Measurements from ENCODE around the gene RGL2. TPM values are rescaled to one million over a fixed set of nuclear protein-coding genes. Genes with fewer than 3 reads are reported as not detected.
A peak's percentile ranks its signal among the peaks of the same experiment; 100 is the strongest.

The RGL2 gene
- total RNA-seq, 1 donor from 2014 or later = 112 TPM

- Mint-ChIP-seq H3K27me3 (ENCODE audit: low read depth) (no peaks in the 10 kb centered on the region), H3K4me1 (peaks cover 40% of the 10 kb centered on the region), H3K4me3 (peak overlapping the region; percentile 94), H3K36me3 (peaks cover 6% of the 10 kb centered on the region), H3K27ac (peak overlapping the region; percentile 98), H3K9me3 (no peaks in the 10 kb centered on the region)
- peak in 1 of 2 experiments; percentile 58 for DNase-seq (ENCODE audit: low spot score in 2 of 2, unreplicated experiment in 2 of 2)
- TF ChIP-seq CTCF (IDR thresholded peaks at IDR 0.05; ENCODE audit: unreplicated experiment) = no peak
Measured at GRCh38 chr6:33312361-33313104, 13.8 kb upstream of the RGL2 start.

- Mint-ChIP-seq H3K36me3 (peaks cover 14% of the 10 kb centered on the region), H3K27ac (no peak overlapping the region), H3K4me3 (no peak overlapping the region), H3K27me3 (ENCODE audit: low read depth) (no peaks in the 10 kb centered on the region), H3K9me3 (no peaks in the 10 kb centered on the region), H3K4me1 (no peaks in the 10 kb centered on the region)
- TF ChIP-seq CTCF (IDR thresholded peaks at IDR 0.05; ENCODE audit: unreplicated experiment) = no peak
- no peak for DNase-seq (ENCODE audit: low spot score in 2 of 2, unreplicated experiment in 2 of 2)
Measured at GRCh38 chr6:33306356-33306755, 7.6 kb upstream of the RGL2 start.

GRCh38 chr6:33305052-33305451 is 6.3 kb upstream of the RGL2 start:
- H3K4me3 Mint-ChIP-seq = no peak overlapping the region
- TF ChIP-seq CTCF (IDR thresholded peaks at IDR 0.05; ENCODE audit: unreplicated experiment) = no peak
- H3K9me3 Mint-ChIP-seq = no peaks in the 10 kb centered on the region
- peaks cover 4% of the 10 kb centered on the region for H3K4me1 Mint-ChIP-seq
- no peak for DNase-seq (ENCODE audit: low spot score in 2 of 2, unreplicated experiment in 2 of 2)
- H3K27me3 Mint-ChIP-seq (ENCODE audit: low read depth) = no peaks in the 10 kb centered on the region
- H3K36me3 Mint-ChIP-seq = peaks cover 14% of the 10 kb centered on the region
- H3K27ac Mint-ChIP-seq = no peak overlapping the region

GRCh38 chr6:33304216-33304615 is 5.5 kb upstream of the RGL2 start:
- peaks cover 12% of the 10 kb centered on the region for H3K4me1 Mint-ChIP-seq
- DNase-seq (ENCODE audit: low spot score in 2 of 2, unreplicated experiment in 2 of 2) = no peak
- no peak overlapping the region for H3K4me3 Mint-ChIP-seq
- TF ChIP-seq CTCF (IDR thresholded peaks at IDR 0.05; ENCODE audit: unreplicated experiment) = no peak
- no peak overlapping the region for H3K27ac Mint-ChIP-seq
- no peaks in the 10 kb centered on the region for H3K27me3 Mint-ChIP-seq (ENCODE audit: low read depth)
- peaks cover 14% of the 10 kb centered on the region for H3K36me3 Mint-ChIP-seq
- H3K9me3 Mint-ChIP-seq = no peaks in the 10 kb centered on the region

GRCh38 chr6:33301877-33302276 is 3.1 kb upstream of the RGL2 start:
- Mint-ChIP-seq H3K27me3 (ENCODE audit: low read depth) (no peaks in the 10 kb centered on the region), H3K36me3 (peaks cover 10% of the 10 kb centered on the region), H3K4me3 (peak overlapping the region; percentile 6), H3K9me3 (no peaks in the 10 kb centered on the region), H3K27ac (peak overlapping the region; percentile 10), H3K4me1 (peaks cover 19% of the 10 kb centered on the region)
- no peak for TF ChIP-seq CTCF (IDR thresholded peaks at IDR 0.05; ENCODE audit: unreplicated experiment)
- DNase-seq (ENCODE audit: low spot score in 2 of 2, unreplicated experiment in 2 of 2) = no peak

Data from mesothelial cell of epicardium (in vitro differentiated cells).